K562 (cell line): Measurements from ENCODE around the gene KRTAP4-11. TPM values are rescaled to one million over a fixed set of nuclear protein-coding genes. Genes with fewer than 3 reads are reported as not detected.

Source experiments
- ATAC-seq: fragments of 200-7000 bp; cut with Tn5 transposase; 3 replicates; pipeline ENCODE4 v1.9.1; 2020; ENCODE audit warnings: moderate library complexity
- BruUV-seq: library from RNA; stranded (reverse); fragments of 400-500 nt; replicated peaks from 2 replicates; lab custom pipeline; 2021; lab: Mats Ljungman, UMichigan
- CTCF ChIA-PET: fragments of 300-600 bp; formaldehyde crosslinking; extraction: SDS; loops from one replicate; lab custom pipeline; 2021; ENCODE audit warnings: low intra/inter-chr PET ratio; lab: Yijun Ruan, JAX
- POLR2A ChIA-PET: fragments of 300-600, 350-650 bp; sonication (Branson Sonifier 250); formaldehyde crosslinking; extraction: SDS; loops from one replicate; lab custom pipeline; 2021; ENCODE audit warnings: antibody characterized with exemption, inconsistent platforms; lab: Yijun Ruan, JAX
- DNase-seq, 4 experiments: peaks; one replicate each; pipeline versions ENCODE4 v3.0.0 to v3.0.0-alpha.2; 2011 to 2018; ENCODE audit warnings: low spot score in 3 of 4, mixed read lengths in 3 of 4; ENCODE audit errors: extremely low read depth in 1 of 4
- FAIRE-seq: peaks from 2 replicates; lab custom pipeline; 2011; peaks lifted over from hg19 to GRCh38; lab: Jason Lieb, UNC
- H2AFZ ChIP-seq: 2 replicates; pipeline ENCODE4 v1.6.0; 2011; ENCODE audit warnings: low read depth, low read length, control low read depth, inconsistent platforms
- H3K27ac ChIP-seq: fragments of 200-600 bp; 3 replicates; pipeline ENCODE4 v1.8.0; 2011; ENCODE audit warnings: low read depth, mild to moderate bottlenecking, control low read depth, inconsistent platforms, low read length, moderate library complexity, mixed read lengths; ENCODE audit errors: extremely low read depth
- H3K27me3 ChIP-seq, 2 experiments: fragments of 300-600 bp in 1 of 2; 2 replicates in 1 of 2; 3 replicates in 1 of 2; pipeline versions ENCODE4 v1.6.0 to v1.8.0; 2011; ENCODE audit warnings: inconsistent platforms in 2 of 2, low read length in 2 of 2, mild to moderate bottlenecking in 1 of 2, mixed read lengths in 1 of 2, moderate library complexity in 1 of 2; ENCODE audit not compliant: control insufficient read depth in 2 of 2, insufficient read depth in 2 of 2
- H3K36me3 ChIP-seq: fragments of 300-600 bp; 3 replicates; pipeline ENCODE4 v1.8.0; 2011; ENCODE audit warnings: mild to moderate bottlenecking, low read length, inconsistent platforms; ENCODE audit not compliant: control insufficient read depth, insufficient read depth
- H3K4me1 ChIP-seq, 2 experiments: fragments of 200-600 bp in 1 of 2; replicated peaks in 1 of 2; 2 replicates in 1 of 2; 3 replicates in 1 of 2; pipeline versions ENCODE4 v1.5.1 to v1.8.0; 2011; ENCODE audit warnings: inconsistent platforms in 2 of 2, low read length in 2 of 2, mild to moderate bottlenecking in 1 of 2, mixed read lengths in 1 of 2, moderate library complexity in 1 of 2; ENCODE audit not compliant: control insufficient read depth in 2 of 2, insufficient read depth in 2 of 2
- H3K4me2 ChIP-seq: 2 replicates; pipeline ENCODE4 v1.6.1; 2011; ENCODE audit warnings: low read length, control low read depth, inconsistent platforms, mixed read lengths; ENCODE audit not compliant: insufficient read depth
- H3K4me3 ChIP-seq: fragments of 200-600 bp; sonication (generic), shearing (Covaris generic); 2 replicates; pipeline ENCODE4 v1.5.1; 2016; ENCODE audit warnings: control low read depth, inconsistent platforms
- H3K79me2 ChIP-seq: fragments of 200-600 bp; 3 replicates; pipeline ENCODE4 v1.8.0; 2011; ENCODE audit warnings: low read length, inconsistent platforms; ENCODE audit not compliant: control insufficient read depth, insufficient read depth
- H3K9ac ChIP-seq, 2 experiments: 2 replicates each; pipeline versions ENCODE4 v1.6.0 to v1.6.1; 2011; ENCODE audit warnings: low read depth in 2 of 2, low read length in 2 of 2, control low read depth in 1 of 2, inconsistent platforms in 1 of 2, mild to moderate bottlenecking in 1 of 2, mixed read lengths in 1 of 2; ENCODE audit not compliant: insufficient read depth in 1 of 2
- H3K9me1 ChIP-seq: one replicate; pipeline ENCODE4 v1.6.0; 2011; ENCODE audit warnings: inconsistent platforms, mild to moderate bottlenecking, low read length, moderate library complexity; ENCODE audit not compliant: control insufficient read depth, insufficient read depth
- H3K9me3 ChIP-seq: replicated peaks from 2 replicates; pipeline ENCODE4 v1.5.1; 2011; ENCODE audit warnings: low read depth, low read length, inconsistent platforms; ENCODE audit not compliant: control insufficient read depth, insufficient read depth
- H4K20me1 ChIP-seq: replicated peaks from 2 replicates; pipeline ENCODE4 v1.6.1; 2011; ENCODE audit warnings: low read length, inconsistent platforms, mixed read lengths; ENCODE audit not compliant: control insufficient read depth, insufficient read depth
- BMI1 ChIP-seq: fragments of 150-350 bp; IDR thresholded peaks from 2 replicates; pipeline ENCODE4 v1.6.1; 2014; ENCODE audit warnings: low read length
- CCAR2 ChIP-seq: fragments of 200-400 bp; formaldehyde crosslinking; IDR thresholded peaks from 2 replicates; pipeline ENCODE4 v1.6.1; 2017; ENCODE audit warnings: mild to moderate bottlenecking, low read depth, low read length
- ZNF274 ChIP-seq: IDR thresholded peaks from 2 replicates; pipeline ENCODE4 v1.6.1; 2011; ENCODE audit warnings: low read depth, mild to moderate bottlenecking, low read length, moderate library complexity, borderline replicate concordance
- ZZZ3 ChIP-seq: fragments of 450-650 bp; IDR thresholded peaks from 2 replicates; pipeline ENCODE4 v1.6.1; 2016; ENCODE audit warnings: antibody characterized with exemption, mild to moderate bottlenecking, moderate library complexity
- whole genome bisulfite sequencing: fragments of 100-300 bp; shearing (Covaris generic); methylation state at CpG from one replicate; pipeline ENCODE4 v1.1.6; 2016; ENCODE audit warnings: low coverage, mixed read lengths; ENCODE audit not compliant: insufficient coverage; ENCODE audit errors: missing lambda C conversion rate; 5-methylcytosine and 5-hydroxymethylcytosine counted together
- in situ Hi-C: fragments of 300-500 bp; cut with MboI; formaldehyde crosslinking; loops from 4 replicates; pipeline ENCODE4 v1.15.0; 2018; ENCODE audit warnings: inconsistent platforms, mixed read lengths
- intact Hi-C: fragments of 100-400 bp; cut with micrococcal nuclease; formaldehyde crosslinking; loops from 2 replicates; pipeline ENCODE4 v1.14.2; 2022
- polyA plus RNA-seq, 8 experiments: library from polyadenylated mRNA; depleted of rRNA in 4 of 8; stranded (reverse) in 5 of 8; unstranded in 3 of 8; fragments of >200 nt; fragmentation: Nextera tagmentation in 2 of 8; fragmentation: Illumina TruSeq in 1 of 8; extraction: Ambion mirVana in 2 of 8; extraction: Trizol in 1 of 8; gene quantifications; 2 replicates each; pipeline versions ENCODE4 v1.2.1 to v1.2.3, GENCODE V29; 2011 to 2014; ENCODE audit warnings: inconsistent platforms in 1 of 8, missing spikeins in 1 of 8
- total RNA-seq, 7 experiments: library from RNA; depleted of rRNA in 6 of 7; stranded (reverse); fragments of >200 nt in 6 of 7; fragmentation: Illumina TruSeq in 2 of 7; extraction: Trizol in 2 of 7; gene quantifications; 2 replicates each; pipeline versions ENCODE4 v1.2.1 to v1.2.3, GENCODE V29; 2011 to 2021; ENCODE audit warnings: low replicate concordance in 1 of 7
- TF ChIP-seq, protein P1 (sequence below): fragments of 450-650 bp; IDR thresholded peaks from 2 replicates; pipeline ENCODE4 v1.6.1; 2016; ENCODE audit warnings: mild to moderate bottlenecking, moderate library complexity

The KRTAP4-11 gene
- total and polyA plus RNA-seq, 9 of the 15 experiments (the other 6 are each of a cell fraction or from before 2014, with no cell fraction given): not detected

- in situ Hi-C loops (no loop called here), intact Hi-C loops (no loop called here)
- Histone ChIP-seq H3K9me3 (no peaks in the 10 kb centered on the region), H3K4me3 (no peak overlapping the region), H3K4me1 (no peaks in the 10 kb centered on the region), H3K4me2 (no peak overlapping the region), H3K79me2 (no peaks in the 10 kb centered on the region), H3K27ac (no peak overlapping the region), H3K9ac (no peak overlapping the region), H2AFZ (no peak overlapping the region), H3K27me3 (peaks cover 0 to 7% of the 10 kb centered on the region in 2 experiments; a peak in 1 of 5 replicates), H3K9me1 (no peaks in the 10 kb centered on the region), H3K36me3 (no peaks in the 10 kb centered on the region), H4K20me1 (no peaks in the 10 kb centered on the region)
- DNase-seq: no peak
- no peak for FAIRE-seq
- POLR2A ChIA-PET: no interaction called here
- WGBS: 0% methylated on average over 5 of the region's 6 CpGs
- CTCF ChIA-PET: no interaction called here
- no peak for ATAC-seq
- BruUV-seq: no TSS peak
- TF ChIP-seq BMI1 (no peak), CCAR2 (no peak), ZZZ3 (no peak), ZNF274 (no peak)
Measured at GRCh38 chr17:41098481-41098880, 19.7 kb downstream of the KRTAP4-11 start.

DNA sequence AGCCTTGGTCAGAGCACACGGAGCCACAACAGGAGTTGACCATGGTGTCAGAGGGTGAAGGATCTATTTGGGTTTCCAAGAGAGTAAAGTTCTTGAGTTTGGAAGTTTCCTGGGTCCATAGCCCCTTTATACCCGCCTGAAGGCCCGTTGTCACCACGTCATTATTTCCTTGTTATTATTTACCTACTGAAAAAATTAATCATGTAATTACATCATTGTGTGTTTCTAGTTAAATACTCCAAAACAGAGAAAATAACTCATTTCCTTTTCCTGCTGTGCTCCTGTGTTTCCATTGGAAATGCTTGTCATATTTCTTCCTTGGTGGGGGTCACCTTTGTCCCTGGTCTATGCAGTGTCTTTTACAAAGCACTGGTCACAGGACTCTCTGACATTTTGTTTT lies 20.1 kb downstream of the KRTAP4-11 start, which contains the start of gene KRTAP4-8:
TSS of gene KRTAP4-8 (minus strand) at position 101 of the 400 bp plus-strand sequence. CDS start at position 43, 58 bp downstream.
- H2AFZ ChIP-seq: no peak within 1 kb of the TSS
- no peaks in the 10 kb centered on the region for H3K9me1 ChIP-seq
- no peak for FAIRE-seq
- ChIA-PET POLR2A (no interaction called here), CTCF (no interaction called here)
- no peaks in the 10 kb centered on the region for H4K20me1 ChIP-seq
- H3K36me3 ChIP-seq: no peaks in the 10 kb centered on the region
- H3K9ac ChIP-seq: no peak within 1 kb of the TSS
- ATAC-seq: no peak
- peaks cover 0 to 7% of the 10 kb centered on the region in 2 experiments; a peak in 1 of 5 replicates for H3K27me3 ChIP-seq
- H3K27ac ChIP-seq: no peak within 1 kb of the TSS
- no peak for DNase-seq
- intact Hi-C loops (no loop called here), in situ Hi-C loops (no loop called here)
- no peaks in the 10 kb centered on the region for H3K4me1 ChIP-seq
- H3K79me2 ChIP-seq: no peaks in the 10 kb centered on the region
- 2% methylated on average over 4 of the region's 4 CpGs for WGBS
- H3K9me3 ChIP-seq: no peaks in the 10 kb centered on the region
- no TSS peak for BruUV-seq
- H3K4me3 ChIP-seq: no peak within 1 kb of the TSS
- H3K4me2 ChIP-seq: no peak within 1 kb of the TSS
- TF ChIP-seq, protein P1, sequence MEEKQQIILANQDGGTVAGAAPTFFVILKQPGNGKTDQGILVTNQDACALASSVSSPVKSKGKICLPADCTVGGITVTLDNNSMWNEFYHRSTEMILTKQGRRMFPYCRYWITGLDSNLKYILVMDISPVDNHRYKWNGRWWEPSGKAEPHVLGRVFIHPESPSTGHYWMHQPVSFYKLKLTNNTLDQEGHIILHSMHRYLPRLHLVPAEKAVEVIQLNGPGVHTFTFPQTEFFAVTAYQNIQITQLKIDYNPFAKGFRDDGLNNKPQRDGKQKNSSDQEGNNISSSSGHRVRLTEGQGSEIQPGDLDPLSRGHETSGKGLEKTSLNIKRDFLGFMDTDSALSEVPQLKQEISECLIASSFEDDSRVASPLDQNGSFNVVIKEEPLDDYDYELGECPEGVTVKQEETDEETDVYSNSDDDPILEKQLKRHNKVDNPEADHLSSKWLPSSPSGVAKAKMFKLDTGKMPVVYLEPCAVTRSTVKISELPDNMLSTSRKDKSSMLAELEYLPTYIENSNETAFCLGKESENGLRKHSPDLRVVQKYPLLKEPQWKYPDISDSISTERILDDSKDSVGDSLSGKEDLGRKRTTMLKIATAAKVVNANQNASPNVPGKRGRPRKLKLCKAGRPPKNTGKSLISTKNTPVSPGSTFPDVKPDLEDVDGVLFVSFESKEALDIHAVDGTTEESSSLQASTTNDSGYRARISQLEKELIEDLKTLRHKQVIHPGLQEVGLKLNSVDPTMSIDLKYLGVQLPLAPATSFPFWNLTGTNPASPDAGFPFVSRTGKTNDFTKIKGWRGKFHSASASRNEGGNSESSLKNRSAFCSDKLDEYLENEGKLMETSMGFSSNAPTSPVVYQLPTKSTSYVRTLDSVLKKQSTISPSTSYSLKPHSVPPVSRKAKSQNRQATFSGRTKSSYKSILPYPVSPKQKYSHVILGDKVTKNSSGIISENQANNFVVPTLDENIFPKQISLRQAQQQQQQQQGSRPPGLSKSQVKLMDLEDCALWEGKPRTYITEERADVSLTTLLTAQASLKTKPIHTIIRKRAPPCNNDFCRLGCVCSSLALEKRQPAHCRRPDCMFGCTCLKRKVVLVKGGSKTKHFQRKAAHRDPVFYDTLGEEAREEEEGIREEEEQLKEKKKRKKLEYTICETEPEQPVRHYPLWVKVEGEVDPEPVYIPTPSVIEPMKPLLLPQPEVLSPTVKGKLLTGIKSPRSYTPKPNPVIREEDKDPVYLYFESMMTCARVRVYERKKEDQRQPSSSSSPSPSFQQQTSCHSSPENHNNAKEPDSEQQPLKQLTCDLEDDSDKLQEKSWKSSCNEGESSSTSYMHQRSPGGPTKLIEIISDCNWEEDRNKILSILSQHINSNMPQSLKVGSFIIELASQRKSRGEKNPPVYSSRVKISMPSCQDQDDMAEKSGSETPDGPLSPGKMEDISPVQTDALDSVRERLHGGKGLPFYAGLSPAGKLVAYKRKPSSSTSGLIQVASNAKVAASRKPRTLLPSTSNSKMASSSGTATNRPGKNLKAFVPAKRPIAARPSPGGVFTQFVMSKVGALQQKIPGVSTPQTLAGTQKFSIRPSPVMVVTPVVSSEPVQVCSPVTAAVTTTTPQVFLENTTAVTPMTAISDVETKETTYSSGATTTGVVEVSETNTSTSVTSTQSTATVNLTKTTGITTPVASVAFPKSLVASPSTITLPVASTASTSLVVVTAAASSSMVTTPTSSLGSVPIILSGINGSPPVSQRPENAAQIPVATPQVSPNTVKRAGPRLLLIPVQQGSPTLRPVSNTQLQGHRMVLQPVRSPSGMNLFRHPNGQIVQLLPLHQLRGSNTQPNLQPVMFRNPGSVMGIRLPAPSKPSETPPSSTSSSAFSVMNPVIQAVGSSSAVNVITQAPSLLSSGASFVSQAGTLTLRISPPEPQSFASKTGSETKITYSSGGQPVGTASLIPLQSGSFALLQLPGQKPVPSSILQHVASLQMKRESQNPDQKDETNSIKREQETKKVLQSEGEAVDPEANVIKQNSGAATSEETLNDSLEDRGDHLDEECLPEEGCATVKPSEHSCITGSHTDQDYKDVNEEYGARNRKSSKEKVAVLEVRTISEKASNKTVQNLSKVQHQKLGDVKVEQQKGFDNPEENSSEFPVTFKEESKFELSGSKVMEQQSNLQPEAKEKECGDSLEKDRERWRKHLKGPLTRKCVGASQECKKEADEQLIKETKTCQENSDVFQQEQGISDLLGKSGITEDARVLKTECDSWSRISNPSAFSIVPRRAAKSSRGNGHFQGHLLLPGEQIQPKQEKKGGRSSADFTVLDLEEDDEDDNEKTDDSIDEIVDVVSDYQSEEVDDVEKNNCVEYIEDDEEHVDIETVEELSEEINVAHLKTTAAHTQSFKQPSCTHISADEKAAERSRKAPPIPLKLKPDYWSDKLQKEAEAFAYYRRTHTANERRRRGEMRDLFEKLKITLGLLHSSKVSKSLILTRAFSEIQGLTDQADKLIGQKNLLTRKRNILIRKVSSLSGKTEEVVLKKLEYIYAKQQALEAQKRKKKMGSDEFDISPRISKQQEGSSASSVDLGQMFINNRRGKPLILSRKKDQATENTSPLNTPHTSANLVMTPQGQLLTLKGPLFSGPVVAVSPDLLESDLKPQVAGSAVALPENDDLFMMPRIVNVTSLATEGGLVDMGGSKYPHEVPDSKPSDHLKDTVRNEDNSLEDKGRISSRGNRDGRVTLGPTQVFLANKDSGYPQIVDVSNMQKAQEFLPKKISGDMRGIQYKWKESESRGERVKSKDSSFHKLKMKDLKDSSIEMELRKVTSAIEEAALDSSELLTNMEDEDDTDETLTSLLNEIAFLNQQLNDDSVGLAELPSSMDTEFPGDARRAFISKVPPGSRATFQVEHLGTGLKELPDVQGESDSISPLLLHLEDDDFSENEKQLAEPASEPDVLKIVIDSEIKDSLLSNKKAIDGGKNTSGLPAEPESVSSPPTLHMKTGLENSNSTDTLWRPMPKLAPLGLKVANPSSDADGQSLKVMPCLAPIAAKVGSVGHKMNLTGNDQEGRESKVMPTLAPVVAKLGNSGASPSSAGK: no peak
